Measurements from ENCODE around the gene WFIKKN2. TPM values are rescaled to one million over a fixed set of nuclear protein-coding genes. Genes with fewer than 3 reads are reported as not detected.
"Not testable (repeated sequence)": the region's sequence is repeated elsewhere in the genome, so short reads cannot be mapped to it uniquely, and the experiment has no call there.

Gene WFIKKN2
- polyA plus RNA-seq, 1 donor = 0.71 TPM

GRCh38 chr17:50875074-50875473, 39.7 kb downstream of the WFIKKN2 start:
- no peak for DNase-seq

GRCh38 chr17:50877042-50877441, 41.7 kb downstream of the WFIKKN2 start:
- DNase-seq = not testable (repeated sequence)

- DNase-seq = no peak
These were observed 42.5 kb downstream of the WFIKKN2 start for GRCh38 chr17:50877838-50878237.

GRCh38 chr17:50879086-50879485, 43.7 kb downstream of the WFIKKN2 start:
- DNase-seq = no peak

- no peak for DNase-seq
These were observed 45.8 kb downstream of the WFIKKN2 start for GRCh38 chr17:50881182-50881581.

- no peak for DNase-seq
These were observed 47.5 kb downstream of the WFIKKN2 start for GRCh38 chr17:50882851-50883250.

GRCh38 chr17:50883850-50884438, 48.6 kb downstream of the WFIKKN2 start:
- DNase-seq = no peak

- no peak for DNase-seq
These were observed 49.3 kb downstream of the WFIKKN2 start for GRCh38 chr17:50884439-50885311.

- no peak for DNase-seq
These were observed 52.4 kb downstream of the WFIKKN2 start for GRCh38 chr17:50887705-50888245.

GRCh38 chr17:50889528-50890118, 54.2 kb downstream of the WFIKKN2 start:
- DNase-seq = no peak

GRCh38 chr17:50890675-50891516, 55.5 kb downstream of the WFIKKN2 start:
- DNase-seq = no peak

- no peak for DNase-seq
These were observed 56.2 kb downstream of the WFIKKN2 start for GRCh38 chr17:50891577-50891989.

Other genes with a start within 250 kb of the WFIKKN2 start
- gene ABCC3, start 200.7 kb upstream of the WFIKKN2 start, polyA plus RNA-seq (ENCODE audit: insufficient read length) = 11.8 TPM
- 49.9 TPM for gene ANKRD40, start 127.7 kb upstream of the WFIKKN2 start, polyA plus RNA-seq (ENCODE audit: insufficient read length)
- gene LUC7L3, start 116.0 kb upstream of the WFIKKN2 start, polyA plus RNA-seq (ENCODE audit: insufficient read length) = 817 TPM
- 0.48 TPM for gene ANKRD40CL, start 68.1 kb upstream of the WFIKKN2 start, polyA plus RNA-seq (ENCODE audit: insufficient read length)
- gene TOB1, start 30.8 kb downstream of the WFIKKN2 start, polyA plus RNA-seq (ENCODE audit: insufficient read length) = 38.6 TPM